Spleen (tissue), 7 donors: ENCODE data around the gene BANP.

Experiments
- CTCF ChIP-seq, 11 experiments: fragments of 200-600 bp in 7 of 11; fragments of 450-650 bp in 4 of 11; sonication (generic) in 4 of 11; IDR thresholded peaks in 8 of 11; conservative IDR thresholded peaks in 3 of 11; 1 replicate in 7 of 11; 2 replicates in 4 of 11; pipeline versions ENCODE4 v1.4.0 to v1.8.0; 2016 to 2021; ENCODE audit warnings: antibody characterized with exemption in 11 of 11, inconsistent platforms in 4 of 11, mild to moderate bottlenecking in 1 of 11
- POLR2A ChIP-seq, 3 donors: fragments of 450-650 bp; IDR thresholded peaks; one replicate each; pipeline ENCODE4 v1.5.1; 2017; ENCODE audit warnings: antibody characterized with exemption in 3 of 3, mild to moderate bottlenecking in 1 of 3
- donor health status: DM: no; HTN: no; CAD: no; lungs with moderate emphysema.
- donor health status: DM: no; HTN: no; CAD: no.
- donor health status: DM: no; HTN: no; CAD: no.

GRCh38 chr16:88009563-88010342 lies 58.5 kb downstream of the BANP start:
- TF ChIP-seq CTCF (IDR thresholded peaks at IDR 0.05 in 8 of 11, conservative IDR thresholded peaks at IDR 0.05 in 3 of 11) = no peak
- no peak for TF ChIP-seq POLR2A (IDR thresholded peaks at IDR 0.05)
